Measurements from ENCODE around the gene ZSCAN22. TPM values are rescaled to one million over a fixed set of nuclear protein-coding genes. Genes with fewer than 3 reads are reported as not detected.

Gene ZSCAN22
- total RNA-seq, 1 experiment from 2014 or later: 4.3 TPM

- H3K9me3 ChIP-seq: no peaks in the 10 kb centered on the region
- no peaks in the 10 kb centered on the region; the same call in 1 of the 2 replicates for H3K36me3 ChIP-seq (ENCODE audit: control insufficient read depth, insufficient read depth, low read length)
- H3K4me3 ChIP-seq (ENCODE audit: low read depth, low read length): no peak overlapping the region
- TF ChIP-seq CTCF (IDR thresholded peaks at IDR 0.05; ENCODE audit: insufficient read depth in 1 of 2, low read depth in 1 of 2, low read length in 1 of 2, severe bottlenecking in 1 of 2, unreplicated experiment in 1 of 2): no peak
- Mint-ChIP-seq H3K27ac (ENCODE audit: unreplicated experiment) (no peak overlapping the region), H3K4me3 (ENCODE audit: unreplicated experiment) (no peak overlapping the region), H3K4me1 (ENCODE audit: low read depth, unreplicated experiment) (no peaks in the 10 kb centered on the region), H3K27me3 (ENCODE audit: insufficient read depth, unreplicated experiment) (no peaks in the 10 kb centered on the region), H3K36me3 (ENCODE audit: insufficient read depth, unreplicated experiment) (no peaks in the 10 kb centered on the region), H3K9me3 (ENCODE audit: unreplicated experiment) (no peaks in the 10 kb centered on the region)
- H3K27me3 ChIP-seq (replicated peaks; ENCODE audit: control insufficient read depth, insufficient read depth, low read length): no peaks in the 10 kb centered on the region
- BruUV-seq (replicated peaks): no TSS peak
- intact Hi-C loops (cut with micrococcal nuclease; ENCODE audit: unreplicated experiment): no loop called here
- ChIA-PET POLR2A (no interaction called here), CTCF (no interaction called here)
- H3K4me1 ChIP-seq: no peaks in the 10 kb centered on the region
- no peak for DNase-seq
These were observed 8.8 kb downstream of the ZSCAN22 start for GRCh38 chr19:58335630-58336029.

- intact Hi-C loops (cut with micrococcal nuclease; ENCODE audit: unreplicated experiment): no loop called here
- Mint-ChIP-seq H3K36me3 (ENCODE audit: insufficient read depth, unreplicated experiment) (no peaks in the 10 kb centered on the region), H3K4me3 (ENCODE audit: unreplicated experiment) (no peak overlapping the region), H3K9me3 (ENCODE audit: unreplicated experiment) (no peaks in the 10 kb centered on the region), H3K4me1 (ENCODE audit: low read depth, unreplicated experiment) (no peaks in the 10 kb centered on the region), H3K27me3 (ENCODE audit: insufficient read depth, unreplicated experiment) (no peaks in the 10 kb centered on the region), H3K27ac (ENCODE audit: unreplicated experiment) (no peak overlapping the region)
- Histone ChIP-seq H3K27me3 (replicated peaks; ENCODE audit: control insufficient read depth, insufficient read depth, low read length) (no peaks in the 10 kb centered on the region), H3K4me1 (no peaks in the 10 kb centered on the region), H3K36me3 (ENCODE audit: control insufficient read depth, insufficient read depth, low read length) (no peaks in the 10 kb centered on the region; the same call in 1 of the 2 replicates), H3K9me3 (no peaks in the 10 kb centered on the region), H3K4me3 (ENCODE audit: low read depth, low read length) (no peak overlapping the region)
- BruUV-seq (replicated peaks): no TSS peak
- no peak for TF ChIP-seq CTCF (IDR thresholded peaks at IDR 0.05; ENCODE audit: insufficient read depth in 1 of 2, low read depth in 1 of 2, low read length in 1 of 2, severe bottlenecking in 1 of 2, unreplicated experiment in 1 of 2)
- DNase-seq: no peak
- CTCF ChIA-PET: interaction anchor here (0.6 kb wide), 1 partner anchor 1422 kb away, joined by 3 read pairs; no protein-coding TSS in a partner anchor
- POLR2A ChIA-PET: no interaction called here
These were observed 9.4 kb downstream of the ZSCAN22 start for GRCh38 chr19:58336216-58336615.

- H3K27ac Mint-ChIP-seq (ENCODE audit: unreplicated experiment): no peak overlapping the region
- H3K36me3 ChIP-seq (ENCODE audit: control insufficient read depth, insufficient read depth, low read length): no peaks in the 10 kb centered on the region; the same call in 1 of the 2 replicates
- H3K27me3 Mint-ChIP-seq (ENCODE audit: insufficient read depth, unreplicated experiment): no peaks in the 10 kb centered on the region
- ChIA-PET POLR2A (no interaction called here), CTCF (no interaction called here)
- no peaks in the 10 kb centered on the region for H3K4me1 ChIP-seq
- no peaks in the 10 kb centered on the region for H3K4me1 Mint-ChIP-seq (ENCODE audit: low read depth, unreplicated experiment)
- intact Hi-C loops (cut with micrococcal nuclease; ENCODE audit: unreplicated experiment): no loop called here
- H3K9me3 Mint-ChIP-seq (ENCODE audit: unreplicated experiment): no peaks in the 10 kb centered on the region
- H3K4me3 Mint-ChIP-seq (ENCODE audit: unreplicated experiment): no peak overlapping the region
- no TSS peak for BruUV-seq (replicated peaks)
- H3K36me3 Mint-ChIP-seq (ENCODE audit: insufficient read depth, unreplicated experiment): no peaks in the 10 kb centered on the region
- H3K27me3 ChIP-seq (replicated peaks; ENCODE audit: control insufficient read depth, insufficient read depth, low read length): no peaks in the 10 kb centered on the region
- no peak for DNase-seq
- no peak overlapping the region for H3K4me3 ChIP-seq (ENCODE audit: low read depth, low read length)
- no peak for TF ChIP-seq CTCF (IDR thresholded peaks at IDR 0.05; ENCODE audit: insufficient read depth in 1 of 2, low read depth in 1 of 2, low read length in 1 of 2, severe bottlenecking in 1 of 2, unreplicated experiment in 1 of 2)
- H3K9me3 ChIP-seq: no peaks in the 10 kb centered on the region
These were observed 10.0 kb downstream of the ZSCAN22 start for GRCh38 chr19:58336820-58337219.

Measured in Caco-2 (cell line).